GM18909 (cell line): Measurements from ENCODE around the gene TGFBR3.
A peak's percentile ranks its signal among the peaks of the same experiment; 100 is the strongest.

Experiments
- ATAC-seq: cut with Tn5 transposase; IDR thresholded peaks from one replicate; pipeline ENCODE4 v1.9.1; 2021; ENCODE audit warnings: mild to moderate bottlenecking; ENCODE audit not compliant: unreplicated experiment, poor library complexity

TGFBR3 gene

DNA sequence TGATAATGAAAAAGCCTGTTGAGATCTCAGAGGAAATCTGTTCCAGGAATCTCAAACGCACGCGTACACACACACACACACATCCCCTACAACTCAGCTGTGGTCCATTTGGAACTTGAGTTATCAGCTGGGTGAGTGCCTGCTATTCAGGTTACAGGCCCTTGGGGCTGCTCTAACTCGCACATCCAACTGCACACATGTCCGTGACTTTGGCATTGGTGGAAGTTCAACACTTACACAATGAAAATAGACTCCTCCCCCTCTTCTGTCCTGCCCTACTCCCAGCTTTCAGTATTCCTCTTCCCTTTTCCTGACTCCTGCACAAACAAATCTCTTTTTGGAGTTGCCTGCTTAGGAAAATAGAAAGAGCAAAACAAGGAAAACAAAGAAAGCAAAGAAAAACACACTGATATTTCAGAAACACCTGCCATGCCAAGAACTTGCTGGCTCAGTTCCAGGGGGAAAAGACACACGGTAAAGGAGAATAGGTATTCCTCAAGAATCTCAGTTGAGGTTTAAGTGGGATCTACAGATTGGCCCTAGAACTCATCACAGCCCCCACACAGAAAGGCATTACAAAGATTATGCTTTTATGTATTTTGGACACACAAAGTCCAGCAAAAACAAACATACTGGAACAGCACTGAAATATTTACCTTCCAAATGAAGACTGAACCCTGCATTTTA lies 140.9 kb downstream of the TGFBR3 start:
- no peak for ATAC-seq

DNA sequence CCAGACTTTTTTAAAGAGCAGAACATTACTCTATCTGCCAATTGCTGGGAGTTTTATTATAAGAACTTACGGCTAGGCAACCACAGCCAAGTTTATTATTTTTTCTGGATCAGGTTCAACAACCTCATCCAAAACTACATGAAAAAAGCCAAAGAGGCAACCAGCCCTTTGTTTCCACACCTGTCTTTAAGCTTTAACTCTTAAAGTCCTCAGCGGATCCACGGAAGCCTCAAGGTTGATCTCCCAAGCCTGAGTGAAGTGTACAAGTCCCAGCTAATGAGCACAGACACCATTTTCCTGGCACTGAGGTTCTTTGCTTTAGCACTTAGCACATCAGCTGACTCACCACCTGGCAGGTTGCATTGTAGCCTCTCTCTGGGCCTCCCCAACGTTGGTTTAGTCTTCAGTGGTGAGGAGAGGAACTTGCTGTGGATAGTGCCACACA lies 143.1 kb downstream of the TGFBR3 start:
- ATAC-seq = no peak

DNA sequence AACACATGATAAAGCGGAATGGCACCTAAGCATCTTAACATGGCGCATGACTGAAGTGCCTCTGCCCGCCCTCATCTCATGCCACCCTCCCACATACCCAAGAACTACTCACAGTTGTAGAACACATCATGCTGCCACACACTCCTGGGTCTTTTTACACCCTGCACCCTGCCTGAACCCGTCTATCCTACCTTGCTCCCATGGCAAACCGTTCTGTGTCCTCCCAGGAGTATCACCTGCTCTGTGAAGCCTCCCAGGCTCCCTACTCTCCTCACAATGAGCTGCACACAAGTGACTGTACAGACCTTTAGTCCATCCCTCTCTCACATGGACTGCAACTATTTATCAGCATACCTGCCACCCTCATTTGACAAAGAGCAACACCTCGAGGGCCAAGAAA lies 144.0 kb downstream of the TGFBR3 start:
- ATAC-seq = no peak

DNA sequence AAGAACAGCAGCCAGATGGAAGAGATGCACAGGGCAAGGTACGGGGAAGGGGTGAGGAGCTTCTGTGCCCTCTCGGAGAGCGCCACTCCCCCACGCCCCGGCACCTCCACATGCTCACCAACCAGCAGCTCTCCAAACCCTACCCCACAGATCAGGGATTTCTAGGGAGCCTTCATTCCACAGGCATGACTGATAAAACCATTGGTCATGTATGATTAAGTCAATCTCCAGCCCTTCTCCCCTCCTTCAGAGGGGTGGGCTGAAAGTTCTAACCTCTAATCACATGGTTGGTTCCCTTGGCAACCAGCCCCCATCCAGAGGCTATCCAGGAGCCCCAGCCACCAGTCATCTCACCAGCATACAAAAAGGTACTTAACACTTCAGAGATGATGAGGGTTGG lies 144.7 kb downstream of the TGFBR3 start:
- ATAC-seq = no peak

DNA sequence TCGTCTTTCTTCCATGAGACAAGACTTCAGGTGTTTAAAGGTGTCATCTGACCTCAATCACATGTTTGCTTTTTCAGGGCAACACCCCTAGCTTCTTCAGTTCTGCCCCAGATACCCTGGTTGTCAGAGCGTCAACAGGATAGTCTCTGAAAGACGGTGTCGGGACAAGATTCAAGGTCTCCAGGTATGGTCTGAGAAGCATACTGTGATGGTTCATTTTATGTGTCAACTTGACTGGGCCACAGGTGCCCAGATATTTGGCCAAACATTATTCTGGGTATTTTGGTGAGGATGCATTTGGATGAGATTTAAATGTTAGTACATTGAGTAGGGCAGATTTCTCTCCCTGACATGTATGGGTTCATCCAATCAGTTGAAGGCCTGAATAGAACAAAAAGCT lies 148.3 kb downstream of the TGFBR3 start:
- ATAC-seq = no peak

DNA sequence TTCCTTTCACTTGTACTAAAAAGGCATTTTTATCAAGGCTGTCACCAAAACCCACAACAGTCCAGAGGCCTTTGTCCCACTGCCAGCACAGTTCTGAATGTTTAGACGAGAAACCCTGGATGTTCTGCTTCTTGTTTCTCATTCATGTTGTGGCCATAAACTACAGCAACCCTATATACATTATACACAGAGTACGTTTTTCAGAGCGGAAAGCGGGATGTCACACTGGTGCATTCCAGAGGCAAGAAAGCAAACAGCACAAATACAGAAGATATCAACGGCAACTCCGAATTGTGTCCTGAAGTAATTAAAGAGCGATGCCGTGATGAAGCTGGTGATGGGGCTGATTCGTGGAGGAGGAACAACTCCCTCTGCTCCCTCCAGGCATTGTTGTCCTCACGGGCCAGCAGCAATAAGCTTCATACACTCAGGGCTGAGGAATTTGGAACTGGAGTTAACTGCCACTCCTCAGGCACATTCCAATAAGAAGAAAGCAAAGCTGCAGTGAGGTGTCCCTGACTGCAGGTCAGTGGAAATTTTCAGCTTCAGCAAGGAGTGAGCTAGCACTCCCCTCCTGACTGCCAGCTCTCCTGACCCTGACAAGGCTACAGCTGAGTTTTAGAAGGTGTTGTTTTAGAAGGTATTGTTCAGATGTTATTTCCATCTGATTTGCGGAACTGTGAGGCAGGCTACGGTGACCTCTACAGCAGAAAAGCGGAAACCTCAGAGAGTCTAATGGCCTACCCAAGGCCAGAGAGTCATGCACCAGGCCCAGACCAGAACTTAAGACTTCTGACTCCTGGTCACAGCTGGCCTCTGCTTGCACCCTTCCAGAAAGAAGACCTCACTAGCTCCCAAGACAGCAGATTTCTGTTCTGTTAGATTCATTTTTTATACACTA lies 149.0 kb downstream of the TGFBR3 start:
- no peak for ATAC-seq

DNA sequence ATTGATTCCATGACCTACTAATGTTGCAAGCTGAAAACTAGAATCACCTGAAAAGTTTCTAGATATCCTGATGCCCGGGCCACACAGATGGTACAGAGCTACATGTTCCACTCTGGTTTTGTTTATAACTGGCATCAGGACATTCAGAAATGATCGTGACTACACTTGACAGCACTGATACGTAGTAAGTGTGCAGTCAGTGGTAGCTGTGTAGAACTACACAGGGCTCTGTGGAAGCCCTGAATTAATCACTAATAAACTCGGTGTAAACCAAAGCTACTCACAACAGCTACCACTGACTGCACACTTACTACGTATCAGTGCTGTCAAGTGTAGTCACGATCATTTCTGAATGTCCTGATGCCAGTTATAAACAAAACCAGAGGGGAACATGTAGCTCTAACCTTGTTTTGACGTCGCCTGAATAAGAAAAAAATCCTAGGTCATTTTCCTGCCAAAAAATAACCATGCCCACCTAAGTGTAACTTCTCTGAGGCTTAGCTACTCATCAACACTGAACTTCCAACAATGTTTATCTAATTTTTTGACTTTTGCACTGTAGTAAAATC lies 149.7 kb downstream of the TGFBR3 start:
- no peak for ATAC-seq

DNA sequence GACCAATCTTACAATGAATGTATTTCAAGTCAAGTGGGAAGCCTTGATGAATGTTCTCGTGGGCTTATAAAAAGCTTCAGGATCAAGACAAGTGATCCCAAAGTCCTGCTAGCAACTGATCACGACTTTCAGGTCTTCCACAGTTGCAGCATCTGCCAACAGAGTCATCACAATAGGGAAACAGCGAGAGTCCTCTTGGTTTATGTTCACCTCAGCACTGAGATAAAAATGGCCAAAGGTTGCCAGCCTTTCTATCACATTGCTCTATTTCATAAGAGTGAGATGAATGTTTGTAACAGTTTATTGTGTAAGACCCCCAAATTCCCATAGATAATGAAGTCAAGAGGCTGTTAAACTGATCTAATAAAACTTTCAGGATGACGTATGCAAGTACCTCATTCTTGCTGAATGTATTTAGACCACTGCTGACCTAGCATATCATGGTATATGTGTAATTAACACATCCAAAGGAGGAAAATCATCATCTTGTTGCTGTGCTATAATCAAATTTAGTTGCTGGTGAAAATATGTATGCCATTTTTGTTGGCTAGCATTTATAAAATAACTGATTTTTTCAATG lies 150.6 kb downstream of the TGFBR3 start:
- ATAC-seq = no peak

DNA sequence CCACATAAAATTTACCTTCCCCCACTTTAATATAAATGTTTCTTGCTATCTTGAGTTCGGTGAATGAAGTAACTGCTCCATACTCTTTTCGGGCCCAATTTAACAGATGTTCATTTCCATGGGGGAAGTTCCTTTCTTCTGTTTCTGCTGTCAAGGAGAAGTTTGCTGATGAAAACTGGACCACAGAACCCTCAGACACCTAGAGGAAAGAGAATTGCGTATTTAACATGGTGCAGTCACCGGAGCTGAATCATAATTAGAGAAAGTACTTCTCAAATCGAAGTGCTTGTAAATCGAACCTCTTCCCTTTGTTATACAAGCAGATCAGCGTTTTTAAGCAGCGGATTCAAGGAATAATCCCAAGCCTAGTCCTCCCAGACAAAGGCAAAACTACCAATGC lies 151.2 kb downstream of the TGFBR3 start:
- ATAC-seq = no peak

DNA sequence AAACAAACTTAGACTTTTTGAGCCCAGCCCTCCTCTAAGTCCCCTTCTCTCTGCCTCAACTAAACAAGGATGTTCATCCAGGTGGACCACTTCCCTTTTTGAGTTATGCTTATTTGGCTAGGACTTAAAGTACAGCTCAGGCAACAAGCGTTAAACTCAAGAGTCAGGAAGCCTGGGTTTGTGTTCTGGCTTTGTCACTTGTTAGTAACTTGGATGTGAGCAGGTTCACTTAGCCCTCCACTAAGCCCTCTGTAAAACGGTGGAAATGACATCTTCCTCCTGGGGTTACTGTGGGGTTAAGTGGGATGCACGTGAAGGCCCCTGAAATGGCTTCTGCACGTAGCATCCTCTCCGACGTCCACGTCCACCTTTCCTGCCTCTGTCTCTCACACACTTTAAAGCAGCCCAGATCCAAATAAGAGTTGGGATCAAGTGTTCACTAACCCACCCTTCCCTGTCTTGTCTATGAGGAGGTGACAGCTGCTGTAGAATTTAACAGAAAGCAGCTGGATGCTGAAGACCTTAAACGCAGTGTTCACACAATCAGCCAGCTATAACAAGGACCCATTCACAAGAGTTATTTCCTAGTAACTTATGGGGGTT lies 152.7 kb downstream of the TGFBR3 start:
- no peak for ATAC-seq

DNA sequence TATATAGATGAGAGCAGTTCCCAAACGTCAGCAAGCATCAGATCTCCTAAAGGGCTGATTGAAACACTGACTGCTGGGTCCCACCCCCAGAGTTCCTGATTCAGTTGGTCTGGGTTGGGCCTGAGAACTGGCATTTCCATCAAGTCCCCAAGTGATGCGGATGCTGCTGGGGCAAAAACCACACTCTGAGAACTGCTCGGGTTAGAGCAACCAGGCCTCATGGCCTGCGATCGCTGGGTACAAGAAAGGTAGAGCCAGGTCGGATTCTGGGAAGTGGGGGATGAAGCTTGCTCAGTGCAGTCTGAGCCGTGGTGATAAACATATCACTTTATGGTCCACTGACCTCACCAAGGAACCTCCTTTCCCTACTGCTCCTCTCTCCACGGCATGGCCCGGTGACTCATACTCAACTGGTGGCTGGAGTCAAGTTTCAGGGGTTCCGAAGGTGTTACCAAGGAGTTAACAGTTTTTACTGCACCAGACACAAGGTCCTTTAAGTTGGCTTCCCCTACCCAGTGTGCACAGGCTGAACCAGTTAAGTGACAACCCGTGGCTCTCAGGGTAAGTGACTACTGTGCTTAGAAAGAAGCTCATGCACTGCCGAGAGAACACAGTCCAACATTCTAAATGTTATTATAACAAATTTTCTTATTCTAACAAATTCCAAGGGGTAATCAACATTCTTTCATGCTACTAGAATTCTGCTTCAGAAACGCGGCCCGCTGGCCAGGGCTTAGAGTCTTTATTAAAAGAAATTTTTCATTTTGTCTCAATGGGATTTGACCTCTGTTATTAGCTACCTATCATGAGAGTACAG lies 153.5 kb downstream of the TGFBR3 start:
- no peak for ATAC-seq

DNA sequence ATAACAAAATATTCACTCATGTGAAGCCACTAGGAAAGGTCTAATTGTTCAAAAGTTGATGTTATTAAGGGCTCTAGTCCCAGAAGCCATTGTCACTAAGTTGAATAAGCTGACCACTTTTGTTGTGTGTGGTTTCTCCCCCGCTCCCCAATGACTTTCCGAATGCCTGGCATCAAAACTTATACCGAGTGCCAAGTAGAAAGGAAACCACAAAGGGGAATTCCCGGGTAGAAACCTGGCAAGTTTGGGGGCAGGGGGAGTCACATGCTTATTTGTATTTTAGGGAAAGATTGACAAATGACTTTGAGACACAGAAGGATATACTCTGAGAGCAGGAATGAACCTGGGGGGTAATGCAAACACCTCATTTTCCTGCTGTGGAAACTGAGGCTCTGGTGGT lies 154.1 kb downstream of the TGFBR3 start:
- ATAC-seq = no peak

DNA sequence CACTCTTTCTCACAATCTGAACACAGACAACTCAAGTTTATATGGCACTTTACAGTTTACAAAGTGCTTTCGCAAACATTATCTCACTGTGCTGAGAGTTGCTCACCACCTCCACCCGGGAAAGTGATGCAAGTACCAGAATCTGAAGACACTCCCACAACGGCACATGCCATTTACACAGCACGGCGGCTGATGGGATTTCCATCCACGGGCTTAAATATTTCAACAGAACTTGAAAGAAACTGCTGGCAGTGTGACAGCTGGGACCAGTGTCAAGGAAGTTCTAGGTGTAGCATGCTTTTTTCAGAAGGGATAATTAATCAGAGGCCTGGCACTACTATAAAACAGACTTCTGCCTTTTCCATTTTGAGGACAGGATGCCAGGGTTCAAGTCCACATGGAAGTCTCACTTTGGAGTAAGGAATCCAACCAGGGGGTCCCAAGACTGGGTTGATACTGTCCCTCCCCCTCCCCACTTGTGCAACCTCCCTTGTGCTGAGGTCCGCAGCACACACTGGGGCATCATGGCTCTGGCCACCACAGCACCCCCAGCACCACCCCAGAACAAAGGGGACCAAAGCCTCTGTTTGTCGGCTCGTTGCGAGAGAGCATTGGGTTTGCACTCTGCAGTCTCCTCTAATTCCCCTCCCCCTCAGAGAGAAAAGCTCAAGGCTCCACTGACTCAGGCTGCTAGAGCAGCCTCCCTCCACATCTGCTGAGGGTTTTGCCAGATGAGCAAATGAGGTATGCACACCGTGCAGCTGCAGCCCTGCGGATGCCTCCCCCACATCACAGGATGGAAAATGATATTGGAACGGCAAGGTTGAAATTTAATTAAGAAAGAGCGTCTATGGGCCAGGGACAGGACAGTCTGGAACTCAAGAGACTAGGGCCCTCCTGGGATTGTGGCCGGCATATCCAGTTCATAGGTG lies 154.9 kb downstream of the TGFBR3 start:
- ATAC-seq = no peak

DNA sequence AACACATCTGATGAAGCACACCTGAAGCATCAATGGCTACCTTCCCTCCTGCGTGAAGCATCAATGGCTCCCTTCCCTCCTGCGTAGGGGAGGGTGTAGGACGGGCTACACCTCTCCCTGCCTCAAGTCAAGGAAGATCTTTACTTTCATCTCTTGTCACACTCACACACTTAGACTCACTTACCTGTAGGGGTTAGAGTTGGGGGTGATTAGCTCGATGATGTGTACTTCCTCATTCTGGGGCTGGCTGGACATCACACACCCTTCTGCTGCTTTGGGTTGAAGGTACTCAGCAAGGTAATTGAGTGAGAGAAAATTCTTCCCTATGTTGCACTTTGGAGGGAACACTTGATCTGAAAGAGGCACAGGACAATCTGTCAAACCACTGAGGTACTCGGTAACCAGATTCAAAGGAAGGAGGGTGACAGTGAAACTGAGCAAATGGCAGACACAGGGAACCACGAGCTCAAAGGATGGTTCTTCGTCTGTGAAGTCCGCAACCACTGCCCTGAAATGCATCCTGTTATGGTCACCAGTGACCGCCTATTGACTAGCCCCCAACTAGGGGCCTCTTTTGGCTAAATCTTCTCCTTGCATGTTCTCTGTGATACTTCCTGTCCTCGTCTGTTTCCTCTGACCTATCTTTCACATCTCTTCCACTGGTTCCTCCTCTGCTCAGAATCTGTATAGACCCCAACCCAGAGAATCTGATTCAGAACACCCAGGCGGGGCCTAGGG lies 156.2 kb downstream of the TGFBR3 start:
- ATAC-seq = peak; percentile 60

DNA sequence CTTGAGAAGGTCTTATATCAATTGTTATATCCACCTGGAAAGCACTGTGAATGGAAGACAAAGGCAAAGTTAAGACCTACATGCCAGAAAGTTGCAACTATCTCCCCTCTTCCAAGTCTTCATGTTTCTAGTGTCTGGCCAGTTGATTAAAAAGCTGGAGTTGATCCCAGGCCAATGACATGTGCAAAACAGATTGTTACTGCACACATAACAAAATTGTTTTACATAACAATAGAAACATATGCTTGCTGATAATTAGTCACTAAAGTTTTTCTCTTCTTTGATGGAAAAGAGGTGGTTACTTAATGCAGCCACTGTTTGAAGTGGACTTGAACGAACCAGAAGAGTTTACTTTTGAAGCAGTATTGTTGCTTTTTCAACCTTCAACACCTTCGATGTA lies 158.2 kb downstream of the TGFBR3 start:
- ATAC-seq = no peak

DNA sequence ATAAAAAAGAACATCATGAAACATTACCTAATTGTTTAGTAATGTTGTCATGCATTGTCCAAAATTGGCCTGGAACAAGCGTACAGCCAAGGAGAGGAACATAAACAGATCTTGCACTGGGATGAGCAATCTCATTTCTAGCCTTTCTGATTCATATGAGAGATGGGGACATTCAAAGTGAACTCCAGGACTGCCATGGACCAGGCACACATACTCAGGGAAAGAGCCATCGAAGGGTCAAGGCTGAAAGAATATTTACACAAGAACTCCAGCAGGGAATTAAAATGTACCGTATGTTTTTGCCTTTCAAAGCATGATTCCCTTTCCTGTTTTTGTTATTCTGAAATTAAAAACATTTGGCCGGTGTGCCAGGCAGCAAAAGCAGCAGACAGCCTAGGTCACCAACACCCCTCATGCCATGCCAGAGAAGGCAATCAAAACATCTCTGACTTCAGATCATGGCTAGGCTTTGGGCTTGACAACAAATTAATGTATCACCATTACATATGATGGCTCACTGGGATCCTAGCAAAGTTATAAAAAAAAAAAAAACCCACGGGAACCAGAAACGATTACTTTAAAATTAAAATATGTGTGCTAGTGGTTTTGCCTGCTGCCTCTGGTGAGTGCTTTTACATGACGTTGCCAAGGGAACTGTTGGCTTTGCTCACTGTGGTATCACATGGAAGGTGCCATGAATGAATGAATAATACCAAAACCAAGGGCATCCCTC lies 159.8 kb downstream of the TGFBR3 start:
- no peak for ATAC-seq

DNA sequence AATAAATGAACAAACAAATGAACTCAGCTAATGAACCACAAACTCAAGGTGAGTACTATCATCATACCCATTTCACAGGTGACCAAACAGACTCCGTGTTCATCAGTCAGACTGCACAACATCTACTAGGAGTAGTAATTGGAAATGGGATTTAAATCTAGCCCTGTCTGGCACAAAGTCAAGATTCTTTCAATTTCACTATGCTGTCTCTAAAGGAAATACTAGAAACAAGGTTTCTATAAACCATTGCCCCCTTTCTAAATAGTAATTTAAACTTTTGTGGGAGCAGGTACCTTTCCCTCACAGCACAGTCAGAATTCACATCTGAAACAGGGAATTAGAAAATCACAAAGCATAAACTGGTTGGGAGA lies 160.3 kb downstream of the TGFBR3 start:
- no peak for ATAC-seq
